Measurements from ENCODE around the gene PSG11. TPM values are rescaled to one million over a fixed set of nuclear protein-coding genes. Genes with fewer than 3 reads are reported as not detected.
"Not testable (repeated sequence)": the region's sequence is repeated elsewhere in the genome, so short reads cannot be mapped to it uniquely, and the experiment has no call there.

PSG11 gene
- total RNA-seq, 2 donors from 2014 or later: not detected

DNA sequence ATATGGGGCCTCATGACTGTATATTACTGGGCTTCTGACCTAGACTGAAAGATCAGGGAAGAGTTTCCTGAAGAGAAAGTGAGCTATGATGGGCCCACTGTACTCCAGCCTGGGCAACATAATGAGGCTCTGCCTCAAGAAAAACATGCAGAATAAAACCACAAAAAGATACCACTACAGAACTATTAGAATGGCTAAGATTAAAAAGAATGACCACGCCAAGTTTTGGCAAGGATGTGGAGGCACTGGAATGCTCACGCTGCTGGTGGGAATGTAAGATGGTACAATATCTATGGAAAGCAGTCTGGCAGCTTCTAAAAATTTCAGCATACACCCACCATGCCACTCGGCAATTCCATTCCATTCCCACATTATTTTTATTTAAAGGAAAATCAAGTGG is 30.1 kb downstream of the PSG11 start:
- H3K4me1 Mint-ChIP-seq; H3K27ac Mint-ChIP-seq; H3K4me3 Mint-ChIP-seq; H3K27ac ChIP-seq (ENCODE audit: low read depth, low read length); DNase-seq; H3K36me3 Mint-ChIP-seq (ENCODE audit: low read depth); H3K9me3 ChIP-seq (ENCODE audit: control insufficient read depth, low read length); H3K4me3 ChIP-seq (ENCODE audit: low read length); H3K9ac ChIP-seq (ENCODE audit: extremely low read depth, low read length, poor library complexity, severe bottlenecking); H3K27me3 ChIP-seq (ENCODE audit: control insufficient read depth, insufficient read depth, low read length, poor library complexity, severe bottlenecking); H3K27me3 Mint-ChIP-seq (ENCODE audit: insufficient read depth); H3K4me1 ChIP-seq (ENCODE audit: control insufficient read depth, insufficient read depth, low read length); H3K36me3 ChIP-seq (ENCODE audit: control insufficient read depth, insufficient read depth, low read length): not testable (repeated sequence)
- H3K9me3 Mint-ChIP-seq: peaks cover 80% of the 10 kb centered on the region
- WGBS, 2 experiments (ENCODE audit: insufficient coverage in 1 of 2, insufficient read length in 1 of 2): 100% methylated on average over 3 of the region's 3 CpGs; no CpG with 5 or more reads in 1 of the 2 experiments

DNA sequence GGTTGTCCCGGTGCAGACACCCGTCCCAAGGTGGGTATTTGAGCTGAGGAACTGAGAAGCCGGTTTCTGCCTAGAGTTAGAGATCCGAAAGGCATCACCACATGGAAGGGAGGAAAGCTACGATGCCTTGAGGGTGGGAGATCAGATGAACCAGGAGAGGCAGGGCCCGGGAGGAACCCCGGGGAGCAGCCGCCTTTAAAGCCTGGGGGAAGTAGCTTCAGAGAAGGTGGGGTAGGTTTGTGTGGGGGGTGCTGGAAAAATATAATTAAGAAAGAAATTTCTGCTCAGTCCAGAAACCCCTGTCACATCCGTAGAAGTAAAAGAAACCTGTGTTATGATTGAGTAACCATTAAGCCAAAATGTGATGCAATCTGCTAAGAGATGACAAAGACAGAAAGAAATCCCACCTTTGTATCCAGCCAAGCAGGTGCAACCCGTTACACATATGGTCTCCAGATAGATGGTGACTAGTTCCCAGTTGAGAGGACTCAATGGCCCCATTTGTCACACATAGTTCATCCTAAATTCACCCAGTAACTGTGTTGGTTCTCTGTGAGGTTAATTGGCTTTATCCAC is 34.2 kb downstream of the PSG11 start:
- not testable (repeated sequence) for H3K27me3 ChIP-seq (ENCODE audit: control insufficient read depth, insufficient read depth, low read length, poor library complexity, severe bottlenecking); H3K27me3 Mint-ChIP-seq (ENCODE audit: insufficient read depth); H3K36me3 Mint-ChIP-seq (ENCODE audit: low read depth); DNase-seq; H3K4me3 ChIP-seq (ENCODE audit: low read length); H3K27ac ChIP-seq (ENCODE audit: low read depth, low read length); H3K9ac ChIP-seq (ENCODE audit: extremely low read depth, low read length, poor library complexity, severe bottlenecking); H3K4me1 ChIP-seq (ENCODE audit: control insufficient read depth, insufficient read depth, low read length); H3K27ac Mint-ChIP-seq; H3K4me1 Mint-ChIP-seq; H3K9me3 ChIP-seq (ENCODE audit: control insufficient read depth, low read length); H3K4me3 Mint-ChIP-seq; H3K36me3 ChIP-seq (ENCODE audit: control insufficient read depth, insufficient read depth, low read length)
- WGBS, 2 experiments (ENCODE audit: insufficient coverage in 1 of 2, insufficient read length in 1 of 2): 81 to 100% methylated on average over 1 to 10 of the region's 10 CpGs
- H3K9me3 Mint-ChIP-seq: peaks cover 87% of the 10 kb centered on the region

DNA sequence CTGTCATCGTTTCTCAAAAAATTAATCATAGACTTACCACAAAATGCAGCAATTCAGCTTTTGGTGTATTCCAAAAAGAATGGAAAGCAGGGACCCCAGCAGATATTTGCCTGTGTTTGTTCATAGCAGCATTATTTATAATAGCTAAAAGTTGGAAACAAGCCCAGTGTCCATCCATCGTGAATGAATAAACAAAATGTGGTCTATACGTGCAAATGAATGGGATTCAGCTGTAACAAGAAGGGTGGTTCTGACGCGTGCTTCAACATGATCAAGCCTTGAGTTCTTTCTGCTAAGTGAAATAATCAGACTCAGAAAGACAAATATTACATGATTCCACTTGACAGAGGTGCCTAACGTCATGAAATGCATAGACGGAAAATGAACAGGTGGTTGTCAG is 36.4 kb downstream of the PSG11 start:
- no peaks in the 10 kb centered on the region for H3K27me3 ChIP-seq (ENCODE audit: control insufficient read depth, insufficient read depth, low read length, poor library complexity, severe bottlenecking)
- H3K9me3 Mint-ChIP-seq: peaks cover 86% of the 10 kb centered on the region
- H3K27ac ChIP-seq (ENCODE audit: low read depth, low read length): no peak overlapping the region
- TF ChIP-seq, protein P1, sequence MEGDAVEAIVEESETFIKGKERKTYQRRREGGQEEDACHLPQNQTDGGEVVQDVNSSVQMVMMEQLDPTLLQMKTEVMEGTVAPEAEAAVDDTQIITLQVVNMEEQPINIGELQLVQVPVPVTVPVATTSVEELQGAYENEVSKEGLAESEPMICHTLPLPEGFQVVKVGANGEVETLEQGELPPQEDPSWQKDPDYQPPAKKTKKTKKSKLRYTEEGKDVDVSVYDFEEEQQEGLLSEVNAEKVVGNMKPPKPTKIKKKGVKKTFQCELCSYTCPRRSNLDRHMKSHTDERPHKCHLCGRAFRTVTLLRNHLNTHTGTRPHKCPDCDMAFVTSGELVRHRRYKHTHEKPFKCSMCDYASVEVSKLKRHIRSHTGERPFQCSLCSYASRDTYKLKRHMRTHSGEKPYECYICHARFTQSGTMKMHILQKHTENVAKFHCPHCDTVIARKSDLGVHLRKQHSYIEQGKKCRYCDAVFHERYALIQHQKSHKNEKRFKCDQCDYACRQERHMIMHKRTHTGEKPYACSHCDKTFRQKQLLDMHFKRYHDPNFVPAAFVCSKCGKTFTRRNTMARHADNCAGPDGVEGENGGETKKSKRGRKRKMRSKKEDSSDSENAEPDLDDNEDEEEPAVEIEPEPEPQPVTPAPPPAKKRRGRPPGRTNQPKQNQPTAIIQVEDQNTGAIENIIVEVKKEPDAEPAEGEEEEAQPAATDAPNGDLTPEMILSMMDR (conservative IDR thresholded peaks at IDR 0.05): no peak
- H3K4me3 ChIP-seq (ENCODE audit: low read length): no peak overlapping the region
- H3K4me3 Mint-ChIP-seq: no peak overlapping the region
- H3K4me1 ChIP-seq (ENCODE audit: control insufficient read depth, insufficient read depth, low read length): no peaks in the 10 kb centered on the region
- H3K9ac ChIP-seq (ENCODE audit: extremely low read depth, low read length, poor library complexity, severe bottlenecking): no peak overlapping the region
- no peaks in the 10 kb centered on the region for H3K27me3 Mint-ChIP-seq (ENCODE audit: insufficient read depth)
- no peak overlapping the region for H3K27ac Mint-ChIP-seq
- H3K9me3 ChIP-seq (ENCODE audit: control insufficient read depth, low read length): no peaks in the 10 kb centered on the region
- WGBS, 2 experiments (ENCODE audit: insufficient coverage in 1 of 2, insufficient read length in 1 of 2): 74 to 91% methylated on average over 4 to 7 of the region's 7 CpGs
- no peaks in the 10 kb centered on the region for H3K36me3 ChIP-seq (ENCODE audit: control insufficient read depth, insufficient read depth, low read length)
- peaks cover 1% of the 10 kb centered on the region for H3K36me3 Mint-ChIP-seq (ENCODE audit: low read depth)
- no peak for DNase-seq
- no peaks in the 10 kb centered on the region for H3K4me1 Mint-ChIP-seq

DNA sequence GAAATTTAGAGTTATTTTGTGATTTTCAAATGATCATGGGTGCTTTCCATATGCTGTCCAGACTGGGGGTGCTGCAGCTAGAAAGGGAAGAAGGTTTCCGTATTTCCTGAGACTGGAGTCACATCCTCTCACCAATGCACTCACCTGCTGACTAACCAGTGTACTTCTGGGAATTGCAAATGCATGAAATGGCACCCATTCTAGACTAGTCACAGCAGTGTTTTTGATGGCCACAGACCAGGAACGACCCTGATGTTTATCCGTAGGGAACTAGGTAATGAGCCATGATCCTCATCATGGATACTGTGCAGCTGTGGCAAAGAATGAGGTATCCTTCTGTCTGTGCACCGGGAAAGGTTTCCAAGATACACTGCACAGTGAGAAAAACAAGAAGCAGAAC is 37.1 kb downstream of the PSG11 start:
- H3K36me3 Mint-ChIP-seq (ENCODE audit: low read depth); H3K27me3 Mint-ChIP-seq (ENCODE audit: insufficient read depth); H3K36me3 ChIP-seq (ENCODE audit: control insufficient read depth, insufficient read depth, low read length); H3K4me1 ChIP-seq (ENCODE audit: control insufficient read depth, insufficient read depth, low read length); DNase-seq; H3K4me3 ChIP-seq (ENCODE audit: low read length); H3K4me3 Mint-ChIP-seq; H3K27me3 ChIP-seq (ENCODE audit: control insufficient read depth, insufficient read depth, low read length, poor library complexity, severe bottlenecking); H3K9me3 ChIP-seq (ENCODE audit: control insufficient read depth, low read length); H3K27ac ChIP-seq (ENCODE audit: low read depth, low read length); H3K9ac ChIP-seq (ENCODE audit: extremely low read depth, low read length, poor library complexity, severe bottlenecking); H3K27ac Mint-ChIP-seq; H3K4me1 Mint-ChIP-seq: not testable (repeated sequence)
- WGBS, 2 experiments (ENCODE audit: insufficient coverage in 1 of 2, insufficient read length in 1 of 2): 87 to 89% methylated on average over 2 to 4 of the region's 4 CpGs
- H3K9me3 Mint-ChIP-seq: peaks cover 81% of the 10 kb centered on the region

DNA sequence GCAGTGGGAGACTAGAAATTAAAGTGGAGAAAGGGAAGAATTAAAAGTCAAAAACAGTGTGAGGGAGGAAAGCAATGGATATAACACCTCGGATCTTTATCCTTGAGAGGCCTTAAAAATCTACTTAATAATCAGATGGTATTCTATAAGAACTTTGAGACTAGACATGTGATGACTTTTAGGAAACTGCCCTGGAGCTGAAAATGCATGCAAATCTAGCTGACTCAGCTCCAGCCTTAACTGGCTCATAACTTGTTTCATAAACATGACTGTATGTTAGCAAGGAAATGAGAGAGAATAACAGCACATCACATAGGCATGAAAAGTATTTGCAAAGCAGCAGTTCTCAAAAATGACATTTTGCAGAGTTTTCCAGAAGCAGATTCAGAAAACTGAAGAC is 38.1 kb downstream of the PSG11 start:
- not testable (repeated sequence) for H3K9ac ChIP-seq (ENCODE audit: extremely low read depth, low read length, poor library complexity, severe bottlenecking); H3K4me1 Mint-ChIP-seq; H3K27me3 ChIP-seq (ENCODE audit: control insufficient read depth, insufficient read depth, low read length, poor library complexity, severe bottlenecking); H3K4me3 ChIP-seq (ENCODE audit: low read length); H3K27ac Mint-ChIP-seq; H3K36me3 ChIP-seq (ENCODE audit: control insufficient read depth, insufficient read depth, low read length); H3K4me3 Mint-ChIP-seq; H3K27me3 Mint-ChIP-seq (ENCODE audit: insufficient read depth); H3K4me1 ChIP-seq (ENCODE audit: control insufficient read depth, insufficient read depth, low read length); H3K36me3 Mint-ChIP-seq (ENCODE audit: low read depth); DNase-seq; H3K9me3 ChIP-seq (ENCODE audit: control insufficient read depth, low read length); H3K27ac ChIP-seq (ENCODE audit: low read depth, low read length)
- WGBS, 2 experiments (ENCODE audit: insufficient coverage in 1 of 2, insufficient read length in 1 of 2): no CpG with 5 or more reads among the region's 1 CpG
- peaks cover 81% of the 10 kb centered on the region for H3K9me3 Mint-ChIP-seq
